ENCODE data around the gene KRT83.

The KRT83 gene

DNA sequence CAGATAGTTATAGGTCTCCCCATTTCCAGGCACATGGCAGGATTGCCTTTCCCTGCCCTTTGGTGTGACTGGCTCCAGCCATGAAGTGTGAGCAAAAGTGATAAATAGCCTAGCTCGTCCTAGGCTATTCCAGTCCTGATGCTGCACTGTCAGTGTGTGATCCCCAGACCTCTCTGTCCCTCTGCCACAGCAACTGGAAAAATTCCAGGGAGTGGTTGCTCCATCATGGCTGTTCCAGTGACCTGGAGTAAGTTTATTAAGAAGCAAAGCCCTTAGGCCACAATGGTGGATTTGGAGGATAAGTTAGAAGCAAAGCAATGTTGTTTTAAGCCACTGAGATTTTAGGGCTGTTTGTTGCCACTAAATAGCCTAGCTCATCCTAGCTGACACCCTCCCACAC lies 9.8 kb upstream of the KRT83 start:
- Histone ChIP-seq H3K36me3 (ENCODE audit: insufficient read depth) (no peaks in the 10 kb centered on the region), H2AFZ (ENCODE audit: low read depth) (no peak overlapping the region), H3K4me1 (ENCODE audit: low read depth, poor library complexity, severe bottlenecking) (peaks cover 14% of the 10 kb centered on the region), H3K4me3 (IDR thresholded peaks at IDR 0.05; ENCODE audit: insufficient read depth, low read depth, low read length) (no peak overlapping the region), H3K9ac (no peak overlapping the region), H3K27ac (no peak overlapping the region), H3K4me2 (no peak overlapping the region), H4K20me1 (ENCODE audit: insufficient read depth) (no peaks in the 10 kb centered on the region), H3K27me3 (ENCODE audit: insufficient read depth, low read depth) (no peaks in the 10 kb centered on the region), H3K79me2 (ENCODE audit: insufficient read depth, low read depth) (no peaks in the 10 kb centered on the region)
- TF ChIP-seq, protein P1, sequence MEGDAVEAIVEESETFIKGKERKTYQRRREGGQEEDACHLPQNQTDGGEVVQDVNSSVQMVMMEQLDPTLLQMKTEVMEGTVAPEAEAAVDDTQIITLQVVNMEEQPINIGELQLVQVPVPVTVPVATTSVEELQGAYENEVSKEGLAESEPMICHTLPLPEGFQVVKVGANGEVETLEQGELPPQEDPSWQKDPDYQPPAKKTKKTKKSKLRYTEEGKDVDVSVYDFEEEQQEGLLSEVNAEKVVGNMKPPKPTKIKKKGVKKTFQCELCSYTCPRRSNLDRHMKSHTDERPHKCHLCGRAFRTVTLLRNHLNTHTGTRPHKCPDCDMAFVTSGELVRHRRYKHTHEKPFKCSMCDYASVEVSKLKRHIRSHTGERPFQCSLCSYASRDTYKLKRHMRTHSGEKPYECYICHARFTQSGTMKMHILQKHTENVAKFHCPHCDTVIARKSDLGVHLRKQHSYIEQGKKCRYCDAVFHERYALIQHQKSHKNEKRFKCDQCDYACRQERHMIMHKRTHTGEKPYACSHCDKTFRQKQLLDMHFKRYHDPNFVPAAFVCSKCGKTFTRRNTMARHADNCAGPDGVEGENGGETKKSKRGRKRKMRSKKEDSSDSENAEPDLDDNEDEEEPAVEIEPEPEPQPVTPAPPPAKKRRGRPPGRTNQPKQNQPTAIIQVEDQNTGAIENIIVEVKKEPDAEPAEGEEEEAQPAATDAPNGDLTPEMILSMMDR (conservative IDR thresholded peaks at IDR 0.05; ENCODE audit: low read depth, low read length), result no peak

DNA sequence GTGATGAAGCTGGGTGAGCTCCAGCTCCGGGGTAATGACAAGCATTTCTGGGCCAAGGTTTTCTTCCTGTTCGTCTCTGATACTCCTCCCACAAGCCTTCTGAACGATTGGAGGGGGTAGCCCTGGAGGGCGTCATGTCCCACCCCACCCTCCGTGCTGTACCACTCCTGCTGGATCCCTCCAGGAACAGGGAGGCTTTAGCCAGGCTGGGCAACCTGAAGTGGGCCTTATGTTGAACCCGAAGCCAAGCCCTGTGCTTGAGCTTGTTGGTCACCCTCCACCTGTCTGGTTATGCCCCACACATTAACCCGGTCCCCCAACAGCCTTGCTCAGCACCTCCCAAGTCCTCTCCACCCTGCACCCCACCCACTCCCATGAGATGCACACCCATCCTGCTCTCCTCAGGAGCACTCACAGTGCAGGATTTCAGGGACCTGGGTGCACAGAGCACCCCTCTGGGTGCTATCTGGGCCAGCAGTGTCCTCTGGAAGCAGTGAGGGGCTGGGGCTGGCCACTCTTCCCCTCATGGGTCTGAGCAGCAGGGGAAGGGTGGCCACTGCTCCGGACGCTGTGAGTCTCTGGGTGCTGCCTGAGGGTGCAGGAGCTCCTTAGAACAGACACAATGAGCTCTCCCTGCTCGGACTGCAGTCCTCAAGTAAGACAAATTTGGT lies 6.8 kb upstream of the KRT83 start:
- H3K9ac ChIP-seq, result no peak overlapping the region; the same call in 1 of the 2 replicates
- no peaks in the 10 kb centered on the region for H4K20me1 ChIP-seq (ENCODE audit: insufficient read depth)
- peak overlapping the region; percentile 72 for H2AFZ ChIP-seq (ENCODE audit: low read depth)
- TF ChIP-seq, protein P1 (conservative IDR thresholded peaks at IDR 0.05; ENCODE audit: low read depth, low read length), result peak; percentile 18; the same call in 1 of the 2 replicates
- peak overlapping the region; percentile 51 for H3K27ac ChIP-seq
- H3K36me3 ChIP-seq (ENCODE audit: insufficient read depth), result no peaks in the 10 kb centered on the region
- no peaks in the 10 kb centered on the region for H3K27me3 ChIP-seq (ENCODE audit: insufficient read depth, low read depth)
- H3K79me2 ChIP-seq (ENCODE audit: insufficient read depth, low read depth), result no peaks in the 10 kb centered on the region
- peaks cover 14% of the 10 kb centered on the region for H3K4me1 ChIP-seq (ENCODE audit: low read depth, poor library complexity, severe bottlenecking)
- no peak overlapping the region for H3K4me3 ChIP-seq (IDR thresholded peaks at IDR 0.05; ENCODE audit: insufficient read depth, low read depth, low read length)
- H3K4me2 ChIP-seq, result peak overlapping the region; percentile 21; the same call in 1 of the 2 replicates

DNA sequence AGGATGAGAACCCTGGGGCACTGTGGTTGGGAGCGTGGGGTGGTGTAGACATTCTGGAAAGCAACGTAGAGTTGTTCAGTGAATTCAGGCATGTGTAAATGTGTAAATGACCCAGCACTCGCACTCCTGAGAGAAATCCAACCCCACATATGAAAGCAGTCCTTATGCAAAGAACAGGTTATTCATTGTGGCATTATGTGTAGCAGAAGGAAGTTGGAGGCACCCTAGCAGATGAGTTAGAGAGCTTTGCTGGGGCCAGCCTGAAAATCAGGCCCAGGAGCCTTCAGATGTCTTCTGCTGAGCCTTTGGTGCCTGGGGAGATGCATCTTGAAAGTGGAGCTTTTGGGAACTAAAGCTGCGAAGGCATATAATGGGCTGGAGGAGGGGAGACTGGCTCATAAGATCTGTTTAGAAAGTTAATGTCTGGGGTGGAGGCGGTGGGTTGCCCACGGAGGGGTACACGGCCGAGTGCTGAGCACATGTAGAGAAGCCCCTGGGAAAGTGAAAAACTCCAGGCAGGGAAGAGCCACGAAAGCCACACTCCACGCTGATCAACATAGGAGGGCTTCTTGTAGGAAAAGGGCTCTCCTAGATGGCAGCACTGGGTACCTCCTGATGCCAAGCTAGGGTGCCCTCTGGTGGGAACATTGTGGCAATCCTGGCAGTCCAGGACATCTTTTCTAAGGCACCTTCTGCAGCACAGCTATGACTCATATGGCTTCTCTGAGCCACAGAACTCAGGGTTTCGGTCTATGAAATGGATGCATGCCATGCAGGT lies 6.0 kb upstream of the KRT83 start:
- no peak overlapping the region for H3K9ac ChIP-seq
- no peaks in the 10 kb centered on the region for H3K36me3 ChIP-seq (ENCODE audit: insufficient read depth)
- peak overlapping the region; percentile 26; the same call in 1 of the 2 replicates for H3K4me2 ChIP-seq
- no peaks in the 10 kb centered on the region for H3K79me2 ChIP-seq (ENCODE audit: insufficient read depth, low read depth)
- TF ChIP-seq, protein P1 (conservative IDR thresholded peaks at IDR 0.05; ENCODE audit: low read depth, low read length), result peak; percentile 93
- H2AFZ ChIP-seq (ENCODE audit: low read depth), result peak overlapping the region; percentile 72
- H3K27me3 ChIP-seq (ENCODE audit: insufficient read depth, low read depth), result no peaks in the 10 kb centered on the region
- H3K4me1 ChIP-seq (ENCODE audit: low read depth, poor library complexity, severe bottlenecking), result peaks cover 14% of the 10 kb centered on the region
- peak overlapping the region; percentile 51; the same call in 1 of the 2 replicates for H3K27ac ChIP-seq
- H4K20me1 ChIP-seq (ENCODE audit: insufficient read depth), result no peaks in the 10 kb centered on the region
- no peak overlapping the region for H3K4me3 ChIP-seq (IDR thresholded peaks at IDR 0.05; ENCODE audit: insufficient read depth, low read depth, low read length)

DNA sequence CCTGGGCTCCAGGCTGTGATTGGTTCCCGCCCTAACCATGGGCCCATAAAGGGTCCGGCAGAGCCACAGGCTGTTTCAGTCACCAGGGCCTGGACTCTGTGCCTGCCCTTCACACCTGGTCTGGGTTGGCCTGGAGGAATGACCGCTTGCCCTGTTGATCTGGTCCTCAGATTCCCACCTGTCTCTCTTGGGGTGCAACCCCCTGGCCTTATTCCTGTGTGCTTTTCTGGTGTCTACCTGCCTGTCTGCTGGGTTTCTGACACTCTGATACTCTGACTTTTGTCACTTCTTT lies 2.9 kb upstream of the KRT83 start:
- Histone ChIP-seq H3K9ac (no peak overlapping the region), H3K27ac (no peak overlapping the region), H3K27me3 (ENCODE audit: insufficient read depth, low read depth) (0 out of 2 replicates have a peak, but pooled peaks cover 7% of the 10 kb centered on the region), H3K4me2 (no peak overlapping the region), H2AFZ (ENCODE audit: low read depth) (no peak overlapping the region), H3K79me2 (ENCODE audit: insufficient read depth, low read depth) (no peaks in the 10 kb centered on the region), H4K20me1 (ENCODE audit: insufficient read depth) (no peaks in the 10 kb centered on the region), H3K36me3 (ENCODE audit: insufficient read depth) (no peaks in the 10 kb centered on the region), H3K4me3 (IDR thresholded peaks at IDR 0.05; ENCODE audit: insufficient read depth, low read depth, low read length) (no peak overlapping the region), H3K4me1 (ENCODE audit: low read depth, poor library complexity, severe bottlenecking) (peaks cover 14% of the 10 kb centered on the region)
- TF ChIP-seq, protein P1 (conservative IDR thresholded peaks at IDR 0.05; ENCODE audit: low read depth, low read length), result no peak

Data from KMS-11 (cell line).